Keratinocyte (primary cell): ENCODE measurements around the gene SAMD4A. TPM values are rescaled to one million over a fixed set of nuclear protein-coding genes. Genes with fewer than 3 reads are reported as not detected.

Experiments
- DNase-seq: peaks from one replicate; pipeline ENCODE4 v3.0.0-alpha.2; 2011; ENCODE audit warnings: low read depth, missing footprints, low spot score
- FAIRE-seq: peaks from 2 replicates; lab custom pipeline; 2011; peaks lifted over from hg19 to GRCh38; lab: Jason Lieb, UNC
- H2AFZ ChIP-seq: 2 replicates; pipeline ENCODE4 v1.6.0; 2012; ENCODE audit warnings: low read length, control low read depth, inconsistent platforms; ENCODE audit not compliant: control insufficient read depth
- H3K27ac ChIP-seq: 2 replicates; pipeline ENCODE4 v1.5.1; 2011; ENCODE audit warnings: low read length; ENCODE audit not compliant: control insufficient read depth, insufficient read depth
- H3K27me3 ChIP-seq: 3 replicates; pipeline ENCODE4 v1.6.0; 2011; ENCODE audit warnings: low read length; ENCODE audit not compliant: control insufficient read depth, insufficient read depth; ENCODE audit errors: extremely low read depth
- H3K36me3 ChIP-seq, 2 experiments: 2 replicates in 1 of 2; 3 replicates in 1 of 2; pipeline ENCODE4 v1.5.1; 2011; ENCODE audit warnings: low read length in 2 of 2, mild to moderate bottlenecking in 1 of 2; ENCODE audit not compliant: control insufficient read depth in 2 of 2, insufficient read depth in 2 of 2; ENCODE audit errors: extremely low read depth in 1 of 2
- H3K4me1 ChIP-seq: 3 replicates; pipeline ENCODE4 v1.5.1; 2011; ENCODE audit warnings: low read length; ENCODE audit not compliant: control insufficient read depth, insufficient read depth; ENCODE audit errors: extremely low read depth
- H3K4me2 ChIP-seq: 3 replicates; pipeline ENCODE4 v1.6.0; 2011; ENCODE audit warnings: low read depth, low read length; ENCODE audit not compliant: control insufficient read depth, insufficient read depth; ENCODE audit errors: extremely low read depth
- H3K4me3 ChIP-seq, 3 experiments: fragments of 200-600 bp in 1 of 3; sonication (generic) in 1 of 3; 2 replicates in 2 of 3; 3 replicates in 1 of 3; pipeline ENCODE4 v1.5.1; 2011 to 2016; ENCODE audit warnings: low read length in 3 of 3, mild to moderate bottlenecking in 3 of 3, control low read depth in 2 of 3, inconsistent platforms in 1 of 3, low read depth in 1 of 3, mixed read lengths in 1 of 3, mixed run types in 1 of 3, moderate library complexity in 1 of 3; ENCODE audit not compliant: control insufficient read depth in 2 of 3, insufficient read depth in 2 of 3; ENCODE audit errors: extremely low read depth in 1 of 3
- H3K79me2 ChIP-seq: 2 replicates; pipeline ENCODE4 v1.6.0; 2012; ENCODE audit warnings: low read length; ENCODE audit not compliant: control insufficient read depth, insufficient read depth
- H3K9ac ChIP-seq: 3 replicates; pipeline ENCODE4 v1.6.0; 2011; ENCODE audit warnings: low read length; ENCODE audit not compliant: control insufficient read depth, insufficient read depth; ENCODE audit errors: extremely low read depth
- H3K9me1 ChIP-seq: 3 replicates; pipeline ENCODE4 v1.6.0; 2011; ENCODE audit warnings: low read length; ENCODE audit not compliant: control insufficient read depth, insufficient read depth; ENCODE audit errors: extremely low read depth
- H3K9me3 ChIP-seq: 2 replicates; pipeline ENCODE4 v1.5.1; 2012; ENCODE audit warnings: low read depth, low read length; ENCODE audit not compliant: control insufficient read depth
- H4K20me1 ChIP-seq: 3 replicates; pipeline ENCODE4 v1.6.0; 2011; ENCODE audit warnings: low read length; ENCODE audit not compliant: control insufficient read depth, insufficient read depth; ENCODE audit errors: extremely low read depth
- CTCF ChIP-seq, 3 experiments: IDR thresholded peaks in 1 of 3; conservative IDR thresholded peaks in 1 of 3; optimal IDR thresholded peaks in 1 of 3; 2 replicates in 2 of 3; 3 replicates in 1 of 3; pipeline versions ENCODE3 to v1.5.1; 2011; ENCODE audit warnings: low read length in 3 of 3, mild to moderate bottlenecking in 3 of 3, moderate library complexity in 2 of 3, control low read depth in 1 of 3, inconsistent platforms in 1 of 3; ENCODE audit not compliant: insufficient read depth in 2 of 3; ENCODE audit errors: extremely low read depth in 1 of 3
- EZH2 ChIP-seq: IDR thresholded peaks from one replicate; pipeline ENCODE4 v1.6.1; 2012; ENCODE audit warnings: inconsistent platforms, mild to moderate bottlenecking, low read length, moderate library complexity
- dilution Hi-C: fragments of 300-500 bp; cut with MboI; formaldehyde crosslinking; loops from one replicate; pipeline ENCODE4 v1.7.0; 2020; ENCODE audit warnings: low sequenced_read_pairs; ENCODE audit not compliant: extremely low pct_ligation_motif_present
- polyA plus RNA-seq, 5 experiments: library from polyadenylated mRNA; depleted of rRNA in 3 of 5; stranded (reverse) in 3 of 5; stranded (forward) in 1 of 5; unstranded in 1 of 5; fragments of >200 nt; gene quantifications; 1 replicate in 1 of 5; 2 replicates in 3 of 5; 3 replicates in 1 of 5; pipeline versions ENCODE4 v1.2.1 to v1.2.3, GENCODE V29; 2011 to 2012; ENCODE audit warnings: missing spikeins in 2 of 5, low read depth in 1 of 5, low replicate concordance in 1 of 5

Gene SAMD4A
- polyA plus RNA-seq, 1 donor (not counting 4 experiments of a cell fraction or from before 2014, with no cell fraction given): 16.2 TPM

- Histone ChIP-seq H3K4me2 (no peak overlapping the region), H3K36me3 (peaks cover 28 to 29% of the 10 kb centered on the region in 2 experiments), H3K9ac (no peak overlapping the region), H3K9me3 (no peaks in the 10 kb centered on the region), H3K79me2 (no peaks in the 10 kb centered on the region), H3K27ac (no peak overlapping the region), H3K4me3 (no peak overlapping the region), H3K9me1 (no peaks in the 10 kb centered on the region), H2AFZ (no peak overlapping the region), H3K27me3 (no peaks in the 10 kb centered on the region), H4K20me1 (no peaks in the 10 kb centered on the region), H3K4me1 (peaks cover 10% of the 10 kb centered on the region)
- dilution Hi-C loops: no loop called here
- DNase-seq: no peak
- FAIRE-seq: no peak
- TF ChIP-seq CTCF (optimal IDR thresholded peaks at IDR 0.05 in 1 of 3, IDR thresholded peaks at IDR 0.05 in 1 of 3, conservative IDR thresholded peaks at IDR 0.05 in 1 of 3; ENCODE audit: extremely low read depth in 1 of 3, insufficient read depth in 2 of 3, low read length in 3 of 3) (no peak), EZH2 (no peak)
Measured at GRCh38 chr14:54761835-54762234, 194.9 kb downstream of the SAMD4A start.

GRCh38 chr14:54762296-54762695, 195.4 kb downstream of the SAMD4A start:
- Histone ChIP-seq H3K36me3 (peaks cover 28 to 31% of the 10 kb centered on the region in 2 experiments), H3K4me3 (no peak overlapping the region), H3K4me2 (no peak overlapping the region), H3K4me1 (peaks cover 10% of the 10 kb centered on the region), H4K20me1 (no peaks in the 10 kb centered on the region), H2AFZ (no peak overlapping the region), H3K9ac (no peak overlapping the region), H3K9me1 (no peaks in the 10 kb centered on the region), H3K27me3 (no peaks in the 10 kb centered on the region), H3K27ac (no peak overlapping the region), H3K9me3 (no peaks in the 10 kb centered on the region), H3K79me2 (no peaks in the 10 kb centered on the region)
- DNase-seq: no peak
- TF ChIP-seq EZH2: no peak
- TF ChIP-seq CTCF (optimal IDR thresholded peaks at IDR 0.05 in 1 of 3, IDR thresholded peaks at IDR 0.05 in 1 of 3, conservative IDR thresholded peaks at IDR 0.05 in 1 of 3; ENCODE audit: extremely low read depth in 1 of 3, insufficient read depth in 2 of 3, low read length in 3 of 3): no peak
- dilution Hi-C loops: no loop called here
- FAIRE-seq: no peak
